Uterus (tissue), 4 donors: ENCODE data around the gene GPC2. TPM values are rescaled to one million over a fixed set of nuclear protein-coding genes. Genes with fewer than 3 reads are reported as not detected.
A peak's percentile ranks its signal among the peaks of the same experiment; 100 is the strongest.
"Not testable (repeated sequence)": the region's sequence is repeated elsewhere in the genome, so short reads cannot be mapped to it uniquely, and the experiment has no call there.

Experiments used
- DNase-seq, 2 donors: peaks; one replicate each; pipeline ENCODE4 v3.0.0-alpha.2; 2019 to 2020
- H3K27ac ChIP-seq, 2 donors: fragments of 200-600 bp; sonication (generic); 1 replicate in 1 of 2; 2 replicates in 1 of 2; pipeline ENCODE4 v1.5.1; 2016 to 2018
- H3K27me3 ChIP-seq, 2 donors: fragments of 200-600 bp; sonication (generic); one replicate each; pipeline ENCODE4 v1.5.1; 2018 to 2019; ENCODE audit warnings: control low read depth in 1 of 2
- H3K36me3 ChIP-seq, 2 donors: fragments of 200-600 bp; sonication (generic); one replicate each; pipeline ENCODE4 v1.5.1; 2019; ENCODE audit warnings: control low read depth in 1 of 2
- H3K4me1 ChIP-seq, 2 donors: fragments of 200-600 bp; sonication (generic); one replicate each; pipeline ENCODE4 v1.5.1; 2018 to 2019; ENCODE audit warnings: control low read depth in 1 of 2
- H3K4me3 ChIP-seq, 2 donors: fragments of 200-600 bp; sonication (generic); 1 replicate in 1 of 2; 2 replicates in 1 of 2; pipeline ENCODE4 v1.5.1; 2018 to 2019; ENCODE audit warnings: mild to moderate bottlenecking in 1 of 2
- H3K9me3 ChIP-seq, 2 donors: fragments of 200-600 bp; sonication (generic); one replicate each; pipeline ENCODE4 v1.5.1; 2019; ENCODE audit warnings: control low read depth in 1 of 2
- CTCF ChIP-seq, 4 experiments: fragments of 200-600 bp in 2 of 4; fragments of 450-650 bp in 2 of 4; sonication (generic) in 2 of 4; IDR thresholded peaks; one replicate each; pipeline ENCODE4 v1.5.1; 2016 to 2019; ENCODE audit warnings: antibody characterized with exemption in 4 of 4, mild to moderate bottlenecking in 2 of 4, moderate library complexity in 1 of 4
- POLR2A ChIP-seq, 2 donors: fragments of 450-650 bp; IDR thresholded peaks; one replicate each; pipeline ENCODE4 v1.6.1; 2016; ENCODE audit warnings: antibody characterized with exemption in 2 of 2, mild to moderate bottlenecking in 1 of 2, moderate library complexity in 1 of 2
- intact Hi-C: fragments of 100-400 bp; cut with DNase I; formaldehyde crosslinking; loops from one replicate; pipeline ENCODE4 v1.15.1; 2023; ENCODE audit warnings: low total_unique reads
- total RNA-seq, 4 donors: library from RNA; depleted of rRNA in 3 of 4; stranded (reverse); fragments of >200 nt in 3 of 4; gene quantifications; one replicate each; pipeline versions ENCODE4 v1.1.0 to v1.2.4, GENCODE V29; 2014 to 2023
- donor health status: DM: yes; HTN: yes; CAD: no.

The GPC2 gene
- total RNA-seq, 4 donors from 2014 or later = under 0.01 to 9.3 (median 4.5) TPM; not detected in 1

- H3K4me1 ChIP-seq = no peaks in the 10 kb centered on the region
- intact Hi-C loops = no loop called here
- H3K36me3 ChIP-seq = no peaks in the 10 kb centered on the region
- H3K27me3 ChIP-seq = no peaks in the 10 kb centered on the region
- no peak overlapping the region for H3K4me3 ChIP-seq
- H3K27ac ChIP-seq = peak overlapping the region in 1 of 2 donors; percentile 52
- TF ChIP-seq POLR2A (IDR thresholded peaks at IDR 0.05) = no peak
- TF ChIP-seq CTCF (IDR thresholded peaks at IDR 0.05) = no peak
- DNase-seq = peak; percentile 55 to 76
- H3K9me3 ChIP-seq = no peaks in the 10 kb centered on the region
Observed at GRCh38 chr7:100215895-100216294, 38.7 kb upstream of the GPC2 start.

- H3K27ac ChIP-seq, H3K36me3 ChIP-seq, H3K27me3 ChIP-seq, H3K4me3 ChIP-seq, DNase-seq, H3K9me3 ChIP-seq, intact Hi-C loops, H3K4me1 ChIP-seq: not testable (repeated sequence)
Observed at GRCh38 chr7:100214356-100214755, 37.2 kb upstream of the GPC2 start.

GRCh38 chr7:100213672-100214071 is 36.5 kb upstream of the GPC2 start:
- no peaks in the 10 kb centered on the region for H3K36me3 ChIP-seq
- intact Hi-C loops = no loop called here
- no peak for DNase-seq

GRCh38 chr7:100212631-100213286 is 35.6 kb upstream of the GPC2 start:
- Histone ChIP-seq H3K4me1 (no peaks in the 10 kb centered on the region), H3K27me3 (no peaks in the 10 kb centered on the region), H3K36me3 (no peaks in the 10 kb centered on the region), H3K4me3 (no peak overlapping the region), H3K27ac (no peak overlapping the region), H3K9me3 (no peaks in the 10 kb centered on the region)
- TF ChIP-seq CTCF (IDR thresholded peaks at IDR 0.05) = no peak
- TF ChIP-seq POLR2A (IDR thresholded peaks at IDR 0.05) = no peak
- intact Hi-C loops = no loop called here
- DNase-seq = no peak

More at GRCh38 chr7:100213672-100214071, 36.5 kb upstream of the GPC2 start:
- H3K27me3 ChIP-seq = no peaks in the 10 kb centered on the region
- TF ChIP-seq CTCF (IDR thresholded peaks at IDR 0.05) = no peak
- no peak for TF ChIP-seq POLR2A (IDR thresholded peaks at IDR 0.05)
- no peak overlapping the region for H3K4me3 ChIP-seq
- H3K27ac ChIP-seq = no peak overlapping the region
- no peaks in the 10 kb centered on the region for H3K4me1 ChIP-seq
- no peaks in the 10 kb centered on the region for H3K9me3 ChIP-seq

GRCh38 chr7:100211342-100211780 is 34.2 kb upstream of the GPC2 start:
- no peaks in the 10 kb centered on the region for H3K9me3 ChIP-seq
- intact Hi-C loops = no loop called here
- no peak overlapping the region for H3K27ac ChIP-seq
- H3K4me3 ChIP-seq = no peak overlapping the region
- H3K36me3 ChIP-seq = no peaks in the 10 kb centered on the region
- no peak for DNase-seq
- TF ChIP-seq POLR2A (IDR thresholded peaks at IDR 0.05) = no peak
- TF ChIP-seq CTCF (IDR thresholded peaks at IDR 0.05) = no peak
- no peaks in the 10 kb centered on the region for H3K4me1 ChIP-seq
- no peaks in the 10 kb centered on the region for H3K27me3 ChIP-seq
